ENCODE data around the gene AHSA1.
A peak's percentile ranks its signal among the peaks of the same experiment; 100 is the strongest.

AHSA1 gene

GRCh38 chr14:77436042-77436441 is 21.9 kb upstream of the AHSA1 start:
- no peaks in the 10 kb centered on the region for H3K4me1 ChIP-seq
- H3K27ac ChIP-seq: no peak overlapping the region
- no peak overlapping the region for H3K4me3 ChIP-seq
- no peaks in the 10 kb centered on the region for H4K20me1 ChIP-seq
- no peak overlapping the region for H3K9ac ChIP-seq
- no peak for TF ChIP-seq Cebpa-rat (IDR thresholded peaks at IDR 0.05)
- peaks cover 74 to 98% (median 86%) of the 10 kb centered on the region in 11 experiments for H3K36me3 ChIP-seq
- no peaks in the 10 kb centered on the region for H3K27me3 ChIP-seq
- H3K9me3 ChIP-seq (replicated peaks in 1 of 11): no peaks in the 10 kb centered on the region
- H3K4me2 ChIP-seq: no peak overlapping the region

- Histone ChIP-seq H3K27me3 (no peaks in the 10 kb centered on the region), H3K36me3 (peaks cover 78 to 98% (median 87%) of the 10 kb centered on the region in 11 experiments), H3K9ac (no peak overlapping the region), H3K4me1 (no peaks in the 10 kb centered on the region), H3K4me2 (no peak overlapping the region), H4K20me1 (no peaks in the 10 kb centered on the region), H3K9me3 (replicated peaks in 1 of 11) (no peaks in the 10 kb centered on the region), H3K27ac (no peak overlapping the region), H3K4me3 (no peak overlapping the region)
- no peak for TF ChIP-seq Cebpa-rat (IDR thresholded peaks at IDR 0.05)
These were observed 19.3 kb upstream of the AHSA1 start for GRCh38 chr14:77438596-77438995.

- no peaks in the 10 kb centered on the region for H3K4me1 ChIP-seq
- H3K4me3 ChIP-seq: no peak overlapping the region
- H4K20me1 ChIP-seq: no peaks in the 10 kb centered on the region
- no peak overlapping the region for H3K9ac ChIP-seq
- no peaks in the 10 kb centered on the region for H3K9me3 ChIP-seq (replicated peaks in 1 of 11)
- no peak for TF ChIP-seq Cebpa-rat (IDR thresholded peaks at IDR 0.05)
- H3K36me3 ChIP-seq: peaks cover 75 to 98% (median 86%) of the 10 kb centered on the region in 11 experiments
- H3K4me2 ChIP-seq: no peak overlapping the region
- no peak overlapping the region for H3K27ac ChIP-seq
- H3K27me3 ChIP-seq: no peaks in the 10 kb centered on the region
These were observed 18.0 kb upstream of the AHSA1 start for GRCh38 chr14:77439861-77440260.

- Histone ChIP-seq H3K9me3 (replicated peaks in 1 of 11) (no peaks in the 10 kb centered on the region), H3K4me2 (no peak overlapping the region), H3K4me3 (no peak overlapping the region), H3K27me3 (no peaks in the 10 kb centered on the region), H3K9ac (no peak overlapping the region), H3K4me1 (no peaks in the 10 kb centered on the region), H4K20me1 (no peaks in the 10 kb centered on the region; a peak in 2 of 22 replicates), H3K36me3 (peaks cover 68 to 98% (median 82%) of the 10 kb centered on the region in 11 experiments), H3K27ac (no peak overlapping the region)
- no peak for TF ChIP-seq Cebpa-rat (IDR thresholded peaks at IDR 0.05)
These were observed 15.7 kb upstream of the AHSA1 start for GRCh38 chr14:77442196-77442595.

GRCh38 chr14:77455966-77456640 is 1.8 kb upstream of the AHSA1 start:
- peaks cover 23 to 59% (median 30%) of the 10 kb centered on the region in 11 experiments; a peak in 21 of 22 replicates for H4K20me1 ChIP-seq
- no peaks in the 10 kb centered on the region for H3K27me3 ChIP-seq
- H3K4me1 ChIP-seq: peaks cover 18 to 31% (median 24%) of the 10 kb centered on the region in 10 experiments
- H3K4me2 ChIP-seq: peak overlapping the region; percentile 71 to 94 (median 83)
- H3K4me3 ChIP-seq: peak overlapping the region; percentile 91 to 100 (median 98); a peak in 18 of 20 replicates
- H3K27ac ChIP-seq: peak overlapping the region in 4 of 11 experiments; percentile 87 to 96 (median 92); a peak in 7 of 22 replicates
- H3K9ac ChIP-seq: peak overlapping the region; percentile 87 to 97 (median 93); a peak in 20 of 22 replicates
- TF ChIP-seq Cebpa-rat (IDR thresholded peaks at IDR 0.05): no peak
- H3K9me3 ChIP-seq (replicated peaks in 1 of 11): no peaks in the 10 kb centered on the region
- peaks cover 34 to 49% (median 44%) of the 10 kb centered on the region in 11 experiments for H3K36me3 ChIP-seq

- peaks cover 37 to 49% (median 44%) of the 10 kb centered on the region in 11 experiments for H3K36me3 ChIP-seq
- peak overlapping the region; percentile 91 to 100 (median 98) for H3K4me3 ChIP-seq
- H3K27ac ChIP-seq: peak overlapping the region; percentile 68 to 96 (median 91)
- TF ChIP-seq Cebpa-rat (IDR thresholded peaks at IDR 0.05): no peak
- H4K20me1 ChIP-seq: peaks cover 33 to 62% (median 40%) of the 10 kb centered on the region in 11 experiments; a peak in 21 of 22 replicates
- peak overlapping the region; percentile 87 to 97 (median 93) for H3K9ac ChIP-seq
- peak overlapping the region; percentile 71 to 94 (median 83) for H3K4me2 ChIP-seq
- H3K27me3 ChIP-seq: no peaks in the 10 kb centered on the region
- peaks cover 18 to 31% (median 24%) of the 10 kb centered on the region in 10 experiments for H3K4me1 ChIP-seq
- H3K9me3 ChIP-seq (replicated peaks in 1 of 11): no peaks in the 10 kb centered on the region
These were observed 775 bp upstream of the AHSA1 start for GRCh38 chr14:77457115-77457521.

GRCh38 chr14:77458249-77458950 is 507 bp downstream of the AHSA1 start:
- Histone ChIP-seq H3K4me3 (peak overlapping the region; percentile 91 to 100 (median 98)), H3K9me3 (replicated peaks in 1 of 11) (no peaks in the 10 kb centered on the region), H3K4me1 (peaks cover 18 to 31% (median 24%) of the 10 kb centered on the region in 10 experiments), H3K27ac (peak overlapping the region; percentile 84 to 96 (median 91)), H3K27me3 (no peaks in the 10 kb centered on the region), H3K36me3 (peaks cover 42 to 49% (median 44%) of the 10 kb centered on the region in 11 experiments), H3K9ac (peak overlapping the region; percentile 87 to 97 (median 93)), H4K20me1 (peaks cover 35 to 58% (median 53%) of the 10 kb centered on the region in 11 experiments; a peak in 21 of 22 replicates), H3K4me2 (peak overlapping the region; percentile 75 to 95 (median 89))
- no peak for TF ChIP-seq Cebpa-rat (IDR thresholded peaks at IDR 0.05)

- Histone ChIP-seq H3K4me2 (peak overlapping the region; percentile 75 to 95 (median 89)), H3K9me3 (replicated peaks in 1 of 11) (no peaks in the 10 kb centered on the region), H3K9ac (peak overlapping the region; percentile 87 to 97 (median 93)), H3K27ac (peak overlapping the region in 9 of 11 experiments; percentile 84 to 96 (median 92); a peak in 16 of 22 replicates), H3K4me3 (peak overlapping the region; percentile 91 to 100 (median 98)), H3K4me1 (peaks cover 18 to 31% (median 24%) of the 10 kb centered on the region in 10 experiments), H4K20me1 (peaks cover 34 to 62% (median 59%) of the 10 kb centered on the region in 11 experiments; a peak in 21 of 22 replicates), H3K27me3 (no peaks in the 10 kb centered on the region), H3K36me3 (peaks cover 49 to 51% (median 50%) of the 10 kb centered on the region in 11 experiments)
- TF ChIP-seq Cebpa-rat (IDR thresholded peaks at IDR 0.05): no peak
These were observed 1.3 kb downstream of the AHSA1 start for GRCh38 chr14:77459072-77459723.

GRCh38 chr14:77467801-77468200 is 9.9 kb downstream of the AHSA1 start:
- no peak overlapping the region for H3K27ac ChIP-seq
- TF ChIP-seq Cebpa-rat (IDR thresholded peaks at IDR 0.05): no peak
- H3K9ac ChIP-seq: no peak overlapping the region
- H3K27me3 ChIP-seq: no peaks in the 10 kb centered on the region
- H3K36me3 ChIP-seq: peaks cover 69 to 78% (median 72%) of the 10 kb centered on the region in 11 experiments
- H4K20me1 ChIP-seq: peaks cover 0 to 76% (median 64%) of the 10 kb centered on the region in 11 experiments; a peak in 20 of 22 replicates
- H3K9me3 ChIP-seq (replicated peaks in 1 of 11): no peaks in the 10 kb centered on the region
- H3K4me2 ChIP-seq: no peak overlapping the region
- H3K4me1 ChIP-seq: no peaks in the 10 kb centered on the region
- H3K4me3 ChIP-seq: no peak overlapping the region

Data from BLaER1 treated with 17β-estradiol and CSF1 and Interleukin-3, amounts not matched to agents 10 nM and 100 nM (cell line).